ENCODE measurements around the gene GAS2. TPM values are rescaled to one million over a fixed set of nuclear protein-coding genes. Genes with fewer than 3 reads are reported as not detected.

GAS2 gene
- total RNA-seq, 4 donors from 2014 or later, result 1.4 to 6.0 (median 2.4) TPM

GRCh38 chr11:22800482-22800881 is 134.1 kb downstream of the GAS2 start:
- TF ChIP-seq CTCF (IDR thresholded peaks at IDR 0.05; ENCODE audit: low read depth), result no peak

- no peak for TF ChIP-seq CTCF (IDR thresholded peaks at IDR 0.05; ENCODE audit: low read depth)
Measured at GRCh38 chr11:22802861-22803260, 136.4 kb downstream of the GAS2 start.

GRCh38 chr11:22807391-22807790 is 141.0 kb downstream of the GAS2 start:
- TF ChIP-seq CTCF (IDR thresholded peaks at IDR 0.05; ENCODE audit: low read depth), result no peak

GRCh38 chr11:22807855-22808570 is 141.6 kb downstream of the GAS2 start:
- TF ChIP-seq CTCF (IDR thresholded peaks at IDR 0.05; ENCODE audit: low read depth), result no peak

GRCh38 chr11:22808571-22809197 is 142.3 kb downstream of the GAS2 start:
- TF ChIP-seq CTCF (IDR thresholded peaks at IDR 0.05; ENCODE audit: low read depth), result no peak

GRCh38 chr11:22809893-22810292 is 143.5 kb downstream of the GAS2 start:
- no peak for TF ChIP-seq CTCF (IDR thresholded peaks at IDR 0.05; ENCODE audit: low read depth)

- no peak for TF ChIP-seq CTCF (IDR thresholded peaks at IDR 0.05; ENCODE audit: low read depth)
Measured at GRCh38 chr11:22822203-22822602, 155.8 kb downstream of the GAS2 start.

Data from subcutaneous adipose tissue (tissue), 4 donors.